H1 (cell line): Measurements from ENCODE around the gene ADAM19. TPM values are rescaled to one million over a fixed set of nuclear protein-coding genes. Genes with fewer than 3 reads are reported as not detected.

ENCODE experiments used
- CTCF ChIA-PET: fragments of 300-600 bp; sonication (Branson Sonifier 250); formaldehyde crosslinking; loops from one replicate; lab custom pipeline; 2021; ENCODE audit not compliant: partially characterized antibody; lab: Charles Lee
- POLR2A ChIA-PET: fragments of 300-600 bp; sonication (Branson Sonifier 250); formaldehyde crosslinking; loops from one replicate; lab custom pipeline; 2021; ENCODE audit warnings: inconsistent platforms; ENCODE audit not compliant: partially characterized antibody; lab: Charles Lee
- DNase-seq, 2 experiments: peaks; one replicate each; pipeline versions ENCODE4 v3.0.0 to v3.0.0-alpha.2; 2010 to 2022; ENCODE audit warnings: low spot score in 2 of 2, low read depth in 1 of 2, mixed read lengths in 1 of 2
- FAIRE-seq: peaks from 2 replicates; lab custom pipeline; 2011; peaks lifted over from hg19 to GRCh38; lab: Jason Lieb, UNC
- H2AFZ ChIP-seq: 2 replicates; pipeline ENCODE4 v1.8.1; 2012; ENCODE audit warnings: low read length, inconsistent platforms
- H2AK5ac ChIP-seq: 2 replicates; pipeline ENCODE4 v1.6.1; 2013; ENCODE audit warnings: low read depth, low read length
- H2BK120ac ChIP-seq: replicated peaks from 2 replicates; pipeline ENCODE3; 2013; ENCODE audit warnings: low read depth, low read length, inconsistent platforms
- H2BK12ac ChIP-seq: 2 replicates; pipeline ENCODE4 v1.6.1; 2013; ENCODE audit warnings: low read depth, low read length
- H2BK15ac ChIP-seq: 2 replicates; pipeline ENCODE4 v1.6.1; 2013; ENCODE audit warnings: low read length
- H2BK20ac ChIP-seq: 2 replicates; pipeline ENCODE4 v1.6.1; 2013; ENCODE audit warnings: low read length
- H2BK5ac ChIP-seq: 2 replicates; pipeline ENCODE4 v1.6.1; 2013; ENCODE audit warnings: low read depth, low read length
- H3K14ac ChIP-seq: 2 replicates; pipeline ENCODE4 v1.6.1; 2013; ENCODE audit warnings: inconsistent platforms; ENCODE audit not compliant: insufficient read length
- H3K18ac ChIP-seq: 2 replicates; pipeline ENCODE4 v1.6.1; 2013; ENCODE audit warnings: low read length; ENCODE audit errors: extremely low read depth
- H3K23ac ChIP-seq: 2 replicates; pipeline ENCODE4 v1.6.1; 2013; ENCODE audit warnings: inconsistent platforms; ENCODE audit not compliant: insufficient read length
- H3K23me2 ChIP-seq: 2 replicates; pipeline ENCODE4 v1.6.1; 2013; ENCODE audit warnings: low read depth, low read length
- H3K27ac ChIP-seq: 2 replicates; pipeline ENCODE4 v1.6.1; 2011; ENCODE audit warnings: low read depth, low read length, inconsistent platforms
- H3K27me3 ChIP-seq, 4 experiments: replicated peaks in 1 of 4; 1 replicate in 1 of 4; 2 replicates in 3 of 4; pipeline versions ENCODE4 v1.6.1 to v1.8.1; 2011 to 2013; ENCODE audit warnings: low read length in 3 of 4, mild to moderate bottlenecking in 3 of 4, inconsistent platforms in 2 of 4, mixed read lengths in 2 of 4, moderate library complexity in 1 of 4; ENCODE audit not compliant: control insufficient read depth in 3 of 4, insufficient read depth in 3 of 4; ENCODE audit errors: extremely low read depth in 1 of 4
- H3K36me3 ChIP-seq, 4 experiments: 2 replicates each; pipeline versions ENCODE4 v1.6.1 to v1.8.1; 2011 to 2013; ENCODE audit warnings: mild to moderate bottlenecking in 4 of 4, low read length in 3 of 4, moderate library complexity in 2 of 4, control low read depth in 1 of 4, inconsistent platforms in 1 of 4; ENCODE audit not compliant: insufficient read depth in 4 of 4, control insufficient read depth in 2 of 4
- H3K4ac ChIP-seq: replicated peaks from 2 replicates; pipeline ENCODE3; 2013; ENCODE audit warnings: low read length, low read depth, mixed read lengths, inconsistent platforms; ENCODE audit not compliant: insufficient read length
- H3K4me1 ChIP-seq, 4 experiments: replicated peaks in 1 of 4; 1 replicate in 1 of 4; 2 replicates in 3 of 4; pipeline versions ENCODE4 v1.6.1 to v1.8.1; 2011 to 2013; ENCODE audit warnings: low read length in 3 of 4, inconsistent platforms in 2 of 4, mixed read lengths in 1 of 4; ENCODE audit not compliant: insufficient read depth in 4 of 4, control insufficient read depth in 3 of 4
- H3K4me2 ChIP-seq, 2 experiments: 2 replicates each; pipeline versions ENCODE4 v1.6.1 to v1.8.1; 2011 to 2013; ENCODE audit warnings: low read depth in 2 of 2, low read length in 2 of 2, control low read depth in 1 of 2, inconsistent platforms in 1 of 2, mild to moderate bottlenecking in 1 of 2; ENCODE audit not compliant: insufficient read depth in 1 of 2
- H3K4me3 ChIP-seq, 4 experiments: fragments of 200-600, 300-600 bp in 1 of 4; sonication (generic), shearing (Covaris generic), sonication (Bioruptor Twin) in 1 of 4; 2 replicates each; pipeline versions ENCODE4 v1.5.1 to v1.8.1; 2011 to 2016; ENCODE audit warnings: low read length in 4 of 4, low read depth in 3 of 4, control low read depth in 2 of 4, inconsistent platforms in 2 of 4, mild to moderate bottlenecking in 2 of 4, mixed read lengths in 1 of 4, moderate library complexity in 1 of 4; ENCODE audit not compliant: insufficient read depth in 2 of 4; ENCODE audit errors: extremely low read depth in 1 of 4
- H3K56ac ChIP-seq: replicated peaks from 2 replicates; pipeline ENCODE3; 2013; ENCODE audit warnings: low read depth, mild to moderate bottlenecking, mixed read lengths, low read length, inconsistent platforms; ENCODE audit not compliant: insufficient read length
- H3K79me1 ChIP-seq: 2 replicates; pipeline ENCODE4 v1.6.1; 2013; ENCODE audit warnings: low read depth, low read length, control low read depth
- H3K79me2 ChIP-seq, 2 experiments: 2 replicates each; pipeline versions ENCODE4 v1.6.1 to v1.8.1; 2012 to 2013; ENCODE audit warnings: low read length in 2 of 2, mild to moderate bottlenecking in 2 of 2, inconsistent platforms in 1 of 2; ENCODE audit not compliant: insufficient read depth in 2 of 2, control insufficient read depth in 1 of 2
- H3K9ac ChIP-seq, 4 experiments: replicated peaks in 1 of 4; 1 replicate in 1 of 4; 2 replicates in 3 of 4; pipeline versions ENCODE4 v1.6.1 to v1.8.1; 2011 to 2013; ENCODE audit warnings: low read depth in 3 of 4, low read length in 3 of 4, control low read depth in 2 of 4, mild to moderate bottlenecking in 2 of 4, moderate library complexity in 2 of 4, inconsistent platforms in 1 of 4; ENCODE audit errors: extremely low read depth in 1 of 4
- H3K9me3 ChIP-seq, 2 experiments: 2 replicates each; pipeline versions ENCODE4 v1.6.1 to v1.8.1; 2012 to 2013; ENCODE audit warnings: mild to moderate bottlenecking in 2 of 2, moderate library complexity in 2 of 2, control low read depth in 1 of 2, inconsistent platforms in 1 of 2, low read depth in 1 of 2, low read length in 1 of 2, mixed read lengths in 1 of 2; ENCODE audit not compliant: insufficient read depth in 2 of 2
- H4K20me1 ChIP-seq, 2 experiments: replicated peaks in 1 of 2; 2 replicates each; pipeline versions ENCODE3 to v1.8.1; 2011 to 2013; ENCODE audit warnings: inconsistent platforms in 2 of 2, low read length in 2 of 2, mild to moderate bottlenecking in 1 of 2; ENCODE audit not compliant: insufficient read depth in 2 of 2, control insufficient read depth in 1 of 2
- H4K5ac ChIP-seq: 2 replicates; pipeline ENCODE4 v1.6.1; 2013; ENCODE audit warnings: low read length, low read depth, mixed read lengths, inconsistent platforms; ENCODE audit not compliant: insufficient read length
- H4K8ac ChIP-seq: 2 replicates; pipeline ENCODE4 v1.8.0; 2013; ENCODE audit warnings: mild to moderate bottlenecking, moderate library complexity, low read length, inconsistent platforms; ENCODE audit not compliant: insufficient read depth; ENCODE audit errors: extremely low read depth
- H4K91ac ChIP-seq: replicated peaks from 2 replicates; pipeline ENCODE3; 2013; ENCODE audit warnings: low read length, mixed read lengths, inconsistent platforms; ENCODE audit not compliant: insufficient read length
- ASH2L ChIP-seq: fragments of 200-600, 300-600 bp; sonication (generic); IDR thresholded peaks from one replicate; pipeline ENCODE4 v1.7.1; 2017; ENCODE audit warnings: low read length
- BCL11A ChIP-seq, 2 experiments: IDR thresholded peaks; one replicate each; pipeline ENCODE4 v1.6.1; 2011; ENCODE audit warnings: low read depth in 2 of 2, low read length in 2 of 2, mild to moderate bottlenecking in 2 of 2
- CREB1 ChIP-seq: IDR thresholded peaks from 2 replicates; pipeline ENCODE4 v1.6.1; 2012; ENCODE audit warnings: inconsistent platforms
- EGR1 ChIP-seq: IDR thresholded peaks from 2 replicates; pipeline ENCODE4 v1.6.1; 2011; ENCODE audit warnings: low read depth, low read length, borderline replicate concordance
- JUND ChIP-seq: IDR thresholded peaks from 2 replicates; pipeline ENCODE4 v1.6.1; 2011; ENCODE audit warnings: mild to moderate bottlenecking, improper control_type of control experiment, low read length
- KDM1A ChIP-seq: fragments of 200-600, 300-600 bp; sonication (generic); IDR thresholded peaks from 2 replicates; pipeline ENCODE4 v1.7.1; 2016; ENCODE audit warnings: mild to moderate bottlenecking, low read length, borderline replicate concordance
- KDM4A ChIP-seq: IDR thresholded peaks from one replicate; pipeline ENCODE4 v1.7.1; 2012; ENCODE audit warnings: low read depth, mild to moderate bottlenecking, moderate library complexity, low read length, inconsistent platforms; ENCODE audit not compliant: severe bottlenecking
- POLR2A ChIP-seq, 2 experiments: IDR thresholded peaks; 1 replicate in 1 of 2; 2 replicates in 1 of 2; pipeline ENCODE4 v1.6.1; 2011; ENCODE audit warnings: low read depth in 2 of 2, low read length in 2 of 2, mild to moderate bottlenecking in 2 of 2; ENCODE audit errors: control extremely low read depth in 1 of 2
- POU5F1 ChIP-seq: IDR thresholded peaks from 2 replicates; pipeline ENCODE4 v1.6.1; 2011; ENCODE audit warnings: low read depth, mild to moderate bottlenecking, low read length, moderate library complexity
- SP2 ChIP-seq: IDR thresholded peaks from 2 replicates; pipeline ENCODE4 v1.6.1; 2012; ENCODE audit warnings: mild to moderate bottlenecking, low read length, inconsistent platforms
- SRF ChIP-seq: IDR thresholded peaks from 2 replicates; pipeline ENCODE4 v1.6.1; 2011; ENCODE audit warnings: mild to moderate bottlenecking, low read depth, low read length, moderate library complexity
- YY1 ChIP-seq: IDR thresholded peaks from 2 replicates; pipeline ENCODE4 v1.6.1; 2011; ENCODE audit warnings: low read depth, mild to moderate bottlenecking, low read length
- ZNF274 ChIP-seq: IDR thresholded peaks from 2 replicates; pipeline ENCODE4 v1.7.0; 2012; ENCODE audit warnings: low read length, borderline replicate concordance; ENCODE audit errors: extremely low read depth
- polyA plus RNA-seq, 7 experiments: library from polyadenylated mRNA; depleted of rRNA in 3 of 7; stranded (reverse) in 5 of 7; unstranded in 2 of 7; fragments of >200 nt in 5 of 7; fragments of 200-250 nt in 2 of 7; gene quantifications; 1 replicate in 5 of 7; 2 replicates in 1 of 7; 4 replicates in 1 of 7; pipeline versions ENCODE4 v1.2.1 to v1.2.3, GENCODE V29; 2011 to 2013; ENCODE audit warnings: missing spikeins in 2 of 7, mixed read lengths in 2 of 7
- total RNA-seq: library from RNA; stranded (reverse); fragmentation: NEBNext Ultra II Directional; extraction: Animal tissue kit (Norgen Biotek cat#: 25700); gene quantifications from 2 replicates; pipeline ENCODE4 v1.2.1, GENCODE V29; 2021

ADAM19 gene
- total and polyA plus RNA-seq, 2 of the 8 experiments (the other 6 are each of a cell fraction or from before 2014, with no cell fraction given), result 6.5 to 22.7 TPM

DNA sequence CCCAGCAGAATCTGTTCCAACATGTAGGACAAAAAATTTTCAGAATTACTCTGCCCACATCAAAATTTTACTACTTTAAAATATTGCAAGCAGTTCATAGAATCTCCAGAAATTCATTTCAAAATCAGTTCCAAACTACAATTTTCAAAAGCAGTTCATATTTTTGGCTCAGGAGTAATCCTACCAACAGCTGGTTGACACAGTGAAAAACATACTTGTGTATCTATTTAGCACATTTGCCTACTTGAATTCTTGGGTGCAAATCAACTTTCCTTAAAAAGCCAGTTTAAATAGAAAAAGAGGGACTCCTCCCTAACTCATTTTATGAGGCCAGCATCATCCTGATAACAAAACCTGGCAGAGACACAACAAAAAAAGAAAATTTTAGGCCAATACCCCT, 45.2 kb upstream of the ADAM19 start:
- Histone ChIP-seq H2BK5ac (no peak overlapping the region), H2AFZ (no peak overlapping the region), H3K79me1 (no peaks in the 10 kb centered on the region), H2BK15ac (no peak overlapping the region), H3K18ac (no peak overlapping the region), H2BK12ac (no peak overlapping the region), H4K91ac (no peak overlapping the region), H3K9me3 (no peaks in the 10 kb centered on the region), H3K56ac (no peak overlapping the region), H2AK5ac (no peak overlapping the region), H3K4me2 (no peak overlapping the region)
- TF ChIP-seq ZNF274, result no peak
- no peak for TF ChIP-seq BCL11A (IDR thresholded peaks at IDR 0.05; ENCODE audit: low read depth in 2 of 2, low read length in 2 of 2)
- TF ChIP-seq SP2, result no peak
- no peak for TF ChIP-seq POLR2A (IDR thresholded peaks at IDR 0.05; ENCODE audit: control extremely low read depth in 1 of 2, low read depth in 2 of 2, low read length in 2 of 2)
- no peak for TF ChIP-seq SRF
- no peak for TF ChIP-seq YY1
- no peak for TF ChIP-seq EGR1
- TF ChIP-seq POU5F1, result no peak
- no peak for TF ChIP-seq KDM4A
- TF ChIP-seq ASH2L, result no peak
- no peak for TF ChIP-seq KDM1A
- no peak for TF ChIP-seq CREB1
- TF ChIP-seq JUND, result no peak
- TF ChIP-seq, all 59 proteins: peak for 0
- DNase-seq (no peak), FAIRE-seq (no peak)
- ChIA-PET CTCF (interaction anchor here (1.4 kb wide), 1 partner anchor 12 kb away, joined by 3 read pairs; no protein-coding TSS in a partner anchor), POLR2A (no interaction called here)
- no peaks in the 10 kb centered on the region for H3K27me3 ChIP-seq
- H3K79me2 ChIP-seq, result no peaks in the 10 kb centered on the region
- H4K5ac ChIP-seq, result no peak overlapping the region
- no peak overlapping the region for H3K23ac ChIP-seq
- H3K4me1 ChIP-seq, result no peaks in the 10 kb centered on the region
- no peak overlapping the region for H2BK120ac ChIP-seq
- no peak overlapping the region for H2BK20ac ChIP-seq
- H3K4ac ChIP-seq, result no peak overlapping the region
- no peak overlapping the region for H3K9ac ChIP-seq
- H3K36me3 ChIP-seq, result no peaks in the 10 kb centered on the region
- no peak overlapping the region for H3K14ac ChIP-seq
- no peaks in the 10 kb centered on the region for H4K20me1 ChIP-seq
- H3K27ac ChIP-seq, result no peak overlapping the region
- no peak overlapping the region for H3K4me3 ChIP-seq
- no peak overlapping the region for H4K8ac ChIP-seq
- H3K23me2 ChIP-seq, result no peaks in the 10 kb centered on the region
